Nephron (organoid): ENCODE data around the gene PEPD.

Experiments
- H3K27ac Mint-ChIP-seq, 3 experiments: 2 replicates each; pipeline ENCODE4 v1.8.0; 2020; ENCODE audit warnings: mixed read lengths in 3 of 3, mild to moderate bottlenecking in 2 of 3, moderate library complexity in 1 of 3
- H3K27me3 Mint-ChIP-seq: 2 replicates; pipeline ENCODE4 v1.8.0; 2021; ENCODE audit warnings: low read depth, mild to moderate bottlenecking, moderate library complexity, mixed read lengths
- H3K36me3 Mint-ChIP-seq: 2 replicates; pipeline ENCODE4 v1.8.0; 2020; ENCODE audit warnings: low read depth, mixed read lengths
- H3K4me1 Mint-ChIP-seq: 2 replicates; pipeline ENCODE4 v1.8.0; 2020; ENCODE audit warnings: mixed read lengths
- H3K4me3 Mint-ChIP-seq, 3 experiments: 2 replicates each; pipeline ENCODE4 v1.8.0; 2020; ENCODE audit warnings: mild to moderate bottlenecking in 3 of 3, mixed read lengths in 3 of 3, moderate library complexity in 2 of 3
- H3K9me3 Mint-ChIP-seq: 2 replicates; pipeline ENCODE4 v1.8.0; 2020; ENCODE audit warnings: mixed read lengths
- CTCF ChIP-seq, 3 experiments: fragments of 200-600 bp; sonication (generic); IDR thresholded peaks; one replicate each; pipeline ENCODE4 v1.5.0; 2021; ENCODE audit warnings: antibody characterized with exemption in 3 of 3; ENCODE audit not compliant: unreplicated experiment in 3 of 3

Gene PEPD

GRCh38 chr19:33434886-33435705 is 86.5 kb downstream of the PEPD start:
- no peaks in the 10 kb centered on the region for H3K36me3 Mint-ChIP-seq
- H3K27me3 Mint-ChIP-seq = peaks cover 26% of the 10 kb centered on the region
- no peak overlapping the region for H3K27ac Mint-ChIP-seq
- H3K4me3 Mint-ChIP-seq = no peak overlapping the region
- H3K9me3 Mint-ChIP-seq = no peaks in the 10 kb centered on the region
- TF ChIP-seq CTCF (IDR thresholded peaks at IDR 0.05; ENCODE audit: unreplicated experiment in 3 of 3) = no peak
- peaks cover 18% of the 10 kb centered on the region for H3K4me1 Mint-ChIP-seq

- no peak for TF ChIP-seq CTCF (IDR thresholded peaks at IDR 0.05; ENCODE audit: unreplicated experiment in 3 of 3)
- H3K36me3 Mint-ChIP-seq = no peaks in the 10 kb centered on the region
- H3K9me3 Mint-ChIP-seq = no peaks in the 10 kb centered on the region
- H3K27ac Mint-ChIP-seq = no peak overlapping the region
- no peak overlapping the region for H3K4me3 Mint-ChIP-seq
- peaks cover 18% of the 10 kb centered on the region for H3K4me1 Mint-ChIP-seq
- H3K27me3 Mint-ChIP-seq = peaks cover 31% of the 10 kb centered on the region
Observed at GRCh38 chr19:33434069-33434885, 87.3 kb downstream of the PEPD start.

- Mint-ChIP-seq H3K4me1 (peaks cover 16% of the 10 kb centered on the region), H3K27ac (no peak overlapping the region), H3K36me3 (no peaks in the 10 kb centered on the region), H3K4me3 (no peak overlapping the region), H3K9me3 (no peaks in the 10 kb centered on the region), H3K27me3 (peaks cover 39% of the 10 kb centered on the region)
- TF ChIP-seq CTCF (IDR thresholded peaks at IDR 0.05; ENCODE audit: unreplicated experiment in 3 of 3) = no peak
Observed at GRCh38 chr19:33432446-33433170, 89.0 kb downstream of the PEPD start.

- Mint-ChIP-seq H3K36me3 (no peaks in the 10 kb centered on the region), H3K4me3 (no peak overlapping the region), H3K27ac (no peak overlapping the region), H3K9me3 (no peaks in the 10 kb centered on the region), H3K4me1 (peaks cover 12% of the 10 kb centered on the region), H3K27me3 (peaks cover 39% of the 10 kb centered on the region)
- no peak for TF ChIP-seq CTCF (IDR thresholded peaks at IDR 0.05; ENCODE audit: unreplicated experiment in 3 of 3)
Observed at GRCh38 chr19:33432015-33432414, 89.6 kb downstream of the PEPD start.

GRCh38 chr19:33430674-33431277 is 90.8 kb downstream of the PEPD start:
- H3K4me1 Mint-ChIP-seq = peaks cover 10% of the 10 kb centered on the region
- H3K9me3 Mint-ChIP-seq = no peaks in the 10 kb centered on the region
- no peak overlapping the region for H3K4me3 Mint-ChIP-seq
- peak overlapping the region in 1 of 3 experiments; percentile 9 for H3K27ac Mint-ChIP-seq
- TF ChIP-seq CTCF (IDR thresholded peaks at IDR 0.05; ENCODE audit: unreplicated experiment in 3 of 3) = peak; percentile 66 to 79 (median 77)
- H3K36me3 Mint-ChIP-seq = no peaks in the 10 kb centered on the region
- peaks cover 39% of the 10 kb centered on the region for H3K27me3 Mint-ChIP-seq
